LoVo (cell line): Measurements from ENCODE around the gene SUN3.
A peak's percentile ranks its signal among the peaks of the same experiment; 100 is the strongest.
"Not testable (repeated sequence)": the region's sequence is repeated elsewhere in the genome, so short reads cannot be mapped to it uniquely, and the experiment has no call there.

ENCODE experiments used
- DNase-seq: peaks from one replicate; pipeline ENCODE4 v3.0.0-alpha.2; 2016; ENCODE audit warnings: low spot score

Gene SUN3

DNA sequence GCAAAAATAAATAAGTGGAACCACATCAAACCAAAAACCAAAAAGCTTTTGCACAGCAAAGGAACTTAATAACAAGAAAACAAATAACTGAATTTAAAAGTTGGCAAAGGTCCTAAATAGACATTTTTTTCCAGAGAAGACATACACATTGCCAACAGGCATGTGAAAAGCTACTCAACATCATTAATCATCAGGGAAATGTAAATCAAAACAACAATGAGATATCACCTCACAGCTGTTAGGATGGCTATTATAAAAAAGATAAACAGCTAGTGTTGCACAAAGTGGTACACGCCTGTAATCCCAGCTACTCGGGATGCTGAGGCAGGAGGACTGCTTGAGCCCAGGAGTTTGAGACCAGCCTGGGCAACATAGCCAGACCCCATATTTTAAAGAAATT is 2.2 kb upstream of the SUN3 start:
- DNase-seq, result no peak

DNA sequence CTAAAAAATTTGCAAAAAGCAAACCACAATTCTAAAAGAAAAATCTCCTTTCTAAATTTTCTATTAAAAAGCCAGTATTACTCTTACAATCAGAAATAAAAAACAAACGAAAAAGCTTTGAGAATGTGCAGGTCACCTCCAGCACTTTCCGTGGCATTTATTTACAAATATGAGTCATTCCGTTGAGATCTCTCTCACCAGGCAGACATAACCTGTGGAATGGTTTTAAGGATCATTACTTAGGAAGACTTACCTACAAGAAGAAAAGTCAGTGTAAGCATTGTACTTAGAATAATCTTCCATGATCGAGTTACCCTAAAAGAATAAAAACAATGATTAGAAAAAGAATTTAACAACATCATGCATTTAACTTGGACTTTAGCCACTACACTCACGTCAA is 3.3 kb downstream of the SUN3 start:
- DNase-seq, result peak; percentile 29

DNA sequence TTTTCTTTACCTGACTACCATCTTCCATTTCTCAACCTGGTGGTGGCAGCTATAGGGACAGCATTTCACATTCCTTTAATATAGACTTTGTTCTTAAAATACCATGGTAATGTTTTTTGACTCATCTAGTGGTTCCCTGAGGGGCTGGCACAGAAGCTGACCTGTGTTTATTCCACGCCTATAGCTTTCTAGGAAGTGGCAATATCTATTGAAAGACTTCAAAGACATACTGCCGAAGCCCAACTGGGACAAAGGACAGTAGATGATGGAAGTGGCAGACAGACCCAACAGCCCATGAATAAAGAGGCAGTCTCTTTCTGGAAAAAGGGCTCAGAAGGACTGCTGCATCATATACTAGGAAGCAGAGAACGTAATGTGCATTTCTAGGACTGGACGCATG is 11.2 kb downstream of the SUN3 start:
- DNase-seq, result no peak

DNA sequence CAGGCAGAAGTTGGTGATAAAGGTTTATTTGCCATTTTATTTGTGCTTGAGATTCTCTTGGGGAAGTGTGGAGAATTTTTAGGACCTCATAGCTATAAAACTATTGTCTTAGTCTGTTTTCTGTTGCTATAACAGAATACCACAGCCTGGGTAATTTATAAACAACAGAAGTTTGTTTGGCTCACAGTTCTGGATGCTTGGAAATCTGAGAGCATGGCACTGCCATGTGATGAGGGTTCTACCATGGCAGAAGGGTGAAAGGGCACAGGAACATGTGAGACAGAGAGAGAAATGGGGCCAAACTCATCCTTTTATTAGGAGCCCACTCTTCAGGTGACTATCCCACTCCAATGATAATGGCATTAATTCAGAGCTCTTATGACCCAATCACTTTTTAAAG is 12.3 kb downstream of the SUN3 start:
- DNase-seq, result no peak

DNA sequence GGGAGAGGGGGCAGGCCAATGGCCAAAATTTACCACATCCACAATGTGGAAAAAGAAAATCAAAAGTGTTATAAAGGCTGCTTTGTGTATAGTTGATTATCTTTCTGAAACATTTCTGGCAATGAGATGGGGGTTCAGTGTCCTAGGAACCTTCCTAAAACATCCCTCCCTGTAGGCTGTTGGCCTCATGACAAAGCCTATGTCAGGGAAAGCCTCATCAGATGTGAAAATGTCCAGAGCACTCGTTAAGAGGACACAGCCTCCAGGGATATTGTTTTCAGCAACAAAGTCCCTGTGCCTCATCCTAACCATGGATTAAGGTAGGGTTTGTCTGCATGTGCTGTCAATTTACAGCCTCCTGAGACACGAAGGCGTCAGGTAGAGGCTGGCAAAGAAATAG is 17.0 kb downstream of the SUN3 start:
- no peak for DNase-seq

DNA sequence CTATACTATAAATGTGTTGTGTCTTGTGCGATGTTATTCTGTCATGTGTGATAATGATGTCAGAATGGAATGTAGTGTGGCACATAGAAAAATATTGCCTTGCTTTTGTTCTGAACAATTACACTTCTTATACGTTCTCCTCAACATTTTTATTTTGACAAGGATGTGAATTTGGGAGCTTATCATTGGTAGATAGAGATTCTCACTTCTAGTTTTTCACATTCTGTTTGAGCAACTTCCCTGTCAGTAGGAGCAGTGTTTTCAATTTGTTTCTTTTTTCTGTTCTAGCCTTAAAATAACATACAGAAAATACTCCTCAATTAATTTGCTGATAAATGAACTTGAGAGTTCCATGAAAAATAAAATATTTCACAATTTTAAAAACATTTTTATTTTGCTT is 17.6 kb downstream of the SUN3 start:
- DNase-seq, result no peak

DNA sequence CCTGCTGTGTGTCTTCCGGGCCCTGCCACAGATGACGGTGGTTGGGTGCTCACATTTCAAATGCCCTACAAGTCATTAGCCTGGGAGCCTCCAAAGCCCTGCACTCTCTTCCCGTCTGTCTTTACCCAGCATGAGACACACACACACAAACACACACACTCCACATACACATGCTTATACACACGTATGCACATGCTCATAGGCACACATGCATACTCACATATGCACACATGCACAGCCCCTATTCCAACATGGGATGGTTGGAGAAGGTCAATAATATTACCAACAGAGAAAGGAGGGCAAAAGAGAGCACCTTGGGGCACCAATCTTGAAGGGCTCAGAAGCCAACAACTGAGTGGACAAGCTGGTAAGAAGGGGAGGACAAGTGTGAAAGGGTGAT is 19.0 kb downstream of the SUN3 start:
- DNase-seq, result no peak

DNA sequence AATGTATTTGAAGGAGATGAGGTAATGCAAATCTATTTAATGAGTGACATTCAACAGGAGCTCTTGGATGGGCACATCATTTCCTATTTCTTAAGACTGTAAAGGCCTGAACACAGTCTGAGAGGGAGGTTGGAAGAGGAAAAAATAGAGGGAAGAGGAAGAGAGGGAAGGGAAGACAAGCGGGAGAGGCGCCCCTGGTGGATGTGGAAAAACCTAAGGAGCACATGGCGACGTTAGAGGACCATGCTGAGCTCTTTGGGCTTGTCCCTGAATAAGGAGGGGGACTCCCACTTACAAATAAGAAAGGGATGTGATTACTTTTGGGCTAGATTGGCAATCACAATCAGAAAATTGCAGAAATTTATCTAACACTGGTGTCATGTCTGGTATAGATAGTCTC is 19.6 kb downstream of the SUN3 start:
- DNase-seq, result no peak

DNA sequence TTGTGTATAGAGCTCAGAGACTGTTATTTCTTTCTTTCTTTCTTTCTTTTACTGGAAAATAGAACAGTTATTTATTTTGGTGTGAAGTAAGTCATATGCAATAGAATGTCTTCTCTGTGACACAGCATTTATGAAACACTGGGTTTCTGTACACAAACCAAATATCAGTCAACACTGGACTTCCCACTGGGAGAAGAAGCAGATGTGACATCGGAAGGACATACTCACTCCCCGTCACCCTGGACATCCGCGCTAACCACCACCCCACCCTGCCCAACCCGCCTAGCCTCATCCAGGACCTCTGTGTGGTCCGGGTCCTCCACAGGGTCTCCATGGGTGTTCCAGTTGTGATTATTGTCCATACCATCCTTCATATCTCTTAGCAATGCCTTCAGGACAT is 22.0 kb downstream of the SUN3 start:
- no peak for DNase-seq

DNA sequence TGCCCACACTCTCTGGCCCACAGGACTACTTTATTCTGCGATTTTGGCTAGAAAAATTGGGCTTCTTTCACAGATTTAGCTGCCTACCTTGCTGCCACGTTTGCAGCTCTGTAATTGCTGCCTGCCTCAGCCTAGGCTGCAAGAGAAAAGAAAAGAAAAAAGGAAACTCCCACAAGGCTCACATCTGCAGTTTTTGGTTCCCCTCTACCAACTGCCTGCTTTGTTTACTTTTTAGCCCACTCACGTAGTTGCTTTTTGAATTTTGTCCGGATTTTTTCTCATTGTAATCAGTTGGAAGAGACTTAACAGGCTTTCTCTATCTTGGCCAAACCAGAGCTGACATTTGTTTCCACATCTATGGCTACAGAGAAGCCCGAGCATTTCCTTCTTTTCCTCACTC is 24.3 kb downstream of the SUN3 start:
- DNase-seq, result no peak

DNA sequence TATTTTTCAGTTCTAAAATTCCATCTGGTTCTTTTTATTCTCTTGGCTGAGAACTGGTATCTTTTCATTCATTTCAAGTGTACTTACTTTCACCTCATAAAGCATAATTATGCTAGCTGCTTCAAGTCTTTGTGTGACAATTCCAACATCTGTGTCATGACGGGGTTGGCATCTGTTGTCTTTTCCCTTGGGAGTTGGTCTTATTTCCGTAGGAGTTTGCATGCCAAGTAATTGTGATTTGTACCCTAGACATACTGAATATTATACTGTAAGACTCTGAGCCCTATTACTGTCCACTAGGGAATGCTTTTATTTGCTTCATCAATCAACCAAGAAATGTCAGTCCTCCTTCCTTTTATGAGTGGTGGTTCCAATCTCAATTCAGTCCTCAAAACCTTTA is 24.9 kb downstream of the SUN3 start:
- DNase-seq, result no peak

DNA sequence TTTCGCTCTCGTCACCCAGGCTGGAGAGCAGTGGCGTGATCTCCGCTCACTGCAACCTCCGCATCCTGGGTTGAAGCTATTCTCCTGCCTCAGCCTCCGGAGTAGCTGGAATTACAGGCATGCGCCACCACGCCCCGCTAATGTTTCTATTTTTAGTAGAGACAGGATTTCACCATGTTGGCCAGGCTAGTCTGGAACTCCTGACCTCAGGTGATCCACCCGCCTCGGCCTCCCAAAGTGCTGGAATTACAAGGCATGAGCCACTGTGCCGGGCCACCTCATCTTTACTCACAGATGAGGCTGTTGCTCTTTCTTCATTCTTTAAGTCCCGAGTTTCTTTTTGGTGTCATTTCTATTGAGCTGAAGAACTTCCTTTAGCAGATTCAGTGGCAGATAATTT is 28.7 kb downstream of the SUN3 start:
- peak; percentile 18 for DNase-seq

DNA sequence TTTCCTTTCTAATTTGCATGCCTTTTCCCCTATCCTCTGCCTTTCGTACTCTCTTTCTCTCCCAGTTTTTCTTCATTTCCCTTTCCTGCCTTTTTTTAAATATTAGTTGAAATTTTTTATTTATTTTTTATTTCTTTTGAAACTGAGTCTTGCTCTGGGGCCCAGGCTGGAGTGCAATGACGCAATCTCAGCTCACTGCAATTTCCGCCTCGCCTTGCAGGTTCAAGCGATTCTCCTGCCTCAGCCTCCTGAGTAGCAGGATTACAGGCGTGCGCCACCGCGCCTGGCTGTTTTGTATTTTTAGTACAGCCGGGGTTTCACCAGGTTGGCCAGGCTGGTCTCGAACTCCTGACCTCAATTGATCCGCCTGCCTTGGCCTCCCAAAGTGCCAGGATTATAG is 29.5 kb downstream of the SUN3 start:
- no peak for DNase-seq

DNA sequence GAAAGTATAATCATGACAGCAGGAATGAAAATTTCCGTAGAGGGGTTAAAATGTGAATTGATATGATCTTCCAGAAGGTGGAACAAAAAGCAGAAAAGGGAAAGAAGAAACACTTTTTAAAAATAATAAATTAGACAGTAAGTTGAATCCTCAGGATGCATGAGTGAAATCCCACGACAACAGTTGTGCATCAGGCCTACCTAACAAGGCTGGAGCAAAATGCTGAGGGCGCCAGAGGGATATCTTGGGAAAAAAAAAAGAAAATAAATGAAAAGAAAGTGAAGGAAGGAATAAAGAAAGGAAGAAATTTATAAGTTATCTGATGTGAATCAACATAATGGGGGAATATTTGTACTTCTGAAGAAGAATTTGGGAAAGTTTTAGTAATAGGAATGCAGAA is 36.5 kb downstream of the SUN3 start:
- no peak for DNase-seq

DNA sequence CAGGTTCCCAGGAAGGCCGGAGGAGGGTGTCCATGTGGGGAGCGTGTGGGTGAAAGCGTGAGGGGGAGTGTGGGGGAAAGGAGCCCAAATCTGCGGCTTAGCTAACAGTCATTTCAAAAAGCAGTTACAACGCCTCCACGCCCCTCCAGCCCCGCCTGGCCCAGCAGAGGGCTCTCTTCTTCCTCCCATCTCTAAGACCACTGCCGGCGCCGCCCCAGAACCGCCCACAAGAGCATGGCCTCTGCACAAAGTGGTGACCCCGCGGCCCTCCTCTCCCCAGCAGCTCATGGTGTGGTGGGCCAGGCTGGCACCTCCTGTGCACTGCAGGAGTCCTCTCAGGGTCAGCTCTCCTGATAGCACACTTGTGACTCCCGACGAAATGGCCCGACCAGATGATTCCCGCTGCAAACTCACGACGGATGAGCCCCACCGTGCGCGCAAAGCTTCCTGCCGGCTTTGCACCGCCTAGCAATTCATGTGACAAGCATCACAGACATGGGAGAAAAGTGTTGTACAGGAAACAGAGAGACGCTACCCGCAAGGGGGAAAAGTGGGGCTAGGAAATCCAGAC is 37.1 kb downstream of the SUN3 start:
- peak; percentile 57 for DNase-seq

DNA sequence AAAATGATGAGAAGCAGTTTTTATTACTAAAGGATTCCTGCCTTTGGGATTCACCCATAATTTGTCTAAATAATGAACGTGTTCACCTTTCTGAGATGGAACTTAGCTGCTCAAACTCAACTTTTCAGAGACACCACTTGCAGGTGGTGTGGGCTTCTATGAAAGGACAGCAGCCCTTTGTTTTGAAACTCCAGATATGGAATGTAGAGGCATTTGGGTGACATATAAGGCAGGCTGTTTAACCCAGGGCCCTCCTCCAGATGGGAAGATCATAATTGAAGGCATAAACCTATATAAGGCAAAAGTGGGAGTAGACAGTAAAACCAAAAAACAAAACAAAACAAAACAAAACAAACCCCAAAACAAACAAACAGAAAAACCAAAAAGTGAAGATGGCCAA is 37.6 kb downstream of the SUN3 start:
- no peak for DNase-seq

DNA sequence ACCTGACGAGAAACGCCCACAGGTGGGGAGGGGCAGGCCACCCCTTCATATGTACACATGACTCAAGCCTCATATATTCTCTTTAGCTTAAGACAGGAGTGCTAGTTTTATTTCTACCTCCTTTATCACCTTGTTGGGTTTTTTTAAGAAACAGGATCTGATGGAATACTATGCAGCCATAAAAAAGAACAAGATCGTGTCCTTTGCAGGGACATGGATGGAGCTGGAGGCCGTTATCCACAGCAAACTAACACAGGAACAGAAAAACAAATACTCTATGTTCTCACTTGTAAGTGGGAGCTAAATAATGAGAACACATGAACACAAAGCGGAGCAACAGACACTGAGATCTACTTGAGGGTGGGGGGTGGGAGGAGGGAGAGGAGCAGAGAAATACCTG is 38.3 kb downstream of the SUN3 start:
- no peak for DNase-seq

DNA sequence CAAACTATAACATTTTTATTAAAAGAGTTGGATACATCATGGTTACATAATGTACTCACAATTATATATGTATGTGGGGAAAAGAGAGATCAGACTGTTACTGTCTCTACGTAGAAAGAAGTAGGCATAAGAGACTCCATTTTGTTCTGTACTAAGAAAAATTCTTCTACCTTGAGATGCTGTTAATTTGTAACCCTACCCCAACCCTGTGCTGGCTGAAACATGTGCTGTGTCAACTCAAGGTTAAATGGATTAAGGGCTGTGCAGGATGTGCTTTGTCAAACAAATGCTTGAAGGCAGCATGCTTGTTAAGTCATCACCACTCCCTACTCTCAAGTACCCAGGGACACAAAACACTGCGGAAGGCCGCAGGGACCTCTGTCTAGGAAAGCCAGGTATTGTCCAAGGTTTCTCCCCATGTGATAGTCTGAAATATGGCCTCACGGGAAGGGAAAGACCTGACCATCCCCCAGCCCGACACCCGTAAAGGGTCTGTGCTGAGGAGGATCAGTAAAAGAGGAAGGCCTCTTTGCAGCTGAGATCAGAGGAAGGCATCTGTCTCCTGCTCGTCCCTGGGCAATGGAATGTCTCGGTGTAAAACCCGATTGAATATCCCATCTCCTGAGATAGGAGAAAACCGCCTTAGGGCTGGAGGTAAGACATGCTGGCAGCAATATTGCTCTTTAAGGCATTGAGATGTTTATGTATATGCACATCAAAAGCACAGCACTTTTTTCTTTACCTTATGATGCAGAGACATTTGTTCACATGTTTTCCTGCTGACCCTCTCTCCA is 39.1 kb downstream of the SUN3 start:
- DNase-seq, result not testable (repeated sequence)

DNA sequence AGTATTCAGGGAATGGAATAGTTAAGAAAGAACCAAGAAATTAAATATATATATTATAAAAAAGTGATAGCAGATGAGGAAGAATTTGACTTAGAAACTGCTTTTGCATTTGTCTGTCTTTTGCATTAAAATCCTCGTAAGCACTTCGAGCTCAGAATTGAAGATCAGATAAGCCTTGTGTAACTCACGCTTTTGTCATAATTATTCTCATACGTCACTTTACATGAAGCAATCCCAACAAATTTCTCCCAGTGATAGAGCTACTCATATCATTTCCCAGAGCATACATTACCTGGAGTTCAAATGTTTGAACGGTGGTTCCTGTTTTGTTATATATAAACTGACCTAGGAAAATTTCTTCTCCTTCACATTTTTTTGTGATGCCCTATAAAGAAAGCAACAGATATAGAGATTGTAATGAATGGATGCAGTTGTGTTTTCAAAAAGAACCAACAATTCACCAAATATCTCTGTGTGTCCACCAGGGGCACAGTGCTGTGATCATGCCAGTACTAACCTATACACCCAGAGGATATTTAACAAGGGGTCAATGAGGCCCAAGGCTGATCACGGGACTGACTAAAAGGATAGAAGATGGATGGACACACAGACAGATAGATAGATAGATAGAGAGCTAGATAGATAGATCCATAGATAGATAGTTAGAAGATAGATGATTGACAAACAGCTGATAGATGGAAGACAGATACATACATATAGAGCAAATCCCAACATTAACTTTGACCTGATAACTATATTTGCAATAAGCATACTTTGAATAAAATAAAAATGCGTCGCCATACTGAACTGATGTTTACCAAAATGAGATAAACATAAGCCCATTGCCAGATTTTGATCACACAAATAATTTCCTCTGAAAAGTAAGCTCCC is 40.2 kb downstream of the SUN3 start:
- no peak for DNase-seq

DNA sequence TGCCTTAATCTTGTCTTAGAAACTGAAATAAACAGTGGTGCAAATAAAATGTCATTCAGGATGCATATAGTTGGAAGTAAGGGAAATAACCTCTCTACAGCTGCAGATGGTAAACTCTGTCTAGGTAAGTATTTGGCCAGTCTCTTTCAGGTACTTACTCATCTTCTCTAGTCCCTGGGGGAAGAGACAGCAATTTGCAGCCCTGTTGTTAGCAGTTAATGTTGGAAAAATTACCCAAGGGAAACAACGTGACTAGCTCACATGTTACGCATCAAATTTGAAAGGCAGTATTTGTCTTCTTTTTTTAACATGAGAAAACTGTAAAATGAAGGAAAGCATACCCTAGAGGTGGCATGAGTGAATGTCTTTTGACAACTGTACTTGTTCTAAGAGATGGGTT is 46.3 kb downstream of the SUN3 start:
- DNase-seq, result no peak

DNA sequence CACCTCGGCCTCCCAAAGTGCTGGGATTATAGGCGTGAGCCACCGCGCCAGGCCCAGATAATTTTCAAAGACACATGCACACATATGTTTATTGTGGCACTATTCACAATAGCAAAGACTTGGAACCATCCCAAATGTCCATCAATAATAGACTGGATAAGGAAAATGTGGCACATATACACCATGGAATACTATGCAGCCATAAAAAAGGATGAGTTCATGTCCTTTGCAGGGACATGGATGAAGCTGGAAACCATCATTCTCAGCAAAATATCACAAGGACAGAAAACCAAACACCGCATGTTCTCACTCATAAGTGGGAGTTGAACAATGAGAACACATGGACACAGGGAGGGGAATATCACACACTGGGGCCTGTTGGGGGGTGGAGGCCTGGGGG is 48.3 kb downstream of the SUN3 start:
- DNase-seq, result not testable (repeated sequence)

DNA sequence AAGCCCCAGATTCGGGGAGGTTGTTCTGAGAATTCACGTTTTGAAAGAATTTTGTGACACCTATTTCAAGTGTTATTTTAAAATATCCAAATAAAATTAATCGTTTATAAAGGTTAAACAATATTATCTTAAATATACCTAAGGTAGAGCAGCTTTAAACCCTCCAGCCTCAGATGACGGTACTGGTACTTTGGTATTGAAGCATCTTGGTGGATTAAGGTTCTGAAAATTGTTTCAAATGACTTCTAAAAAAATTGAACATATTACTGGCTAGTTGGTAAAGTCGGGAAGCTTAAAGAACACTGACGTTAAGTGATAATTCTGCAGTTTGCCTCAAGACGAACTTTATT is 49.1 kb downstream of the SUN3 start:
- no peak for DNase-seq

DNA sequence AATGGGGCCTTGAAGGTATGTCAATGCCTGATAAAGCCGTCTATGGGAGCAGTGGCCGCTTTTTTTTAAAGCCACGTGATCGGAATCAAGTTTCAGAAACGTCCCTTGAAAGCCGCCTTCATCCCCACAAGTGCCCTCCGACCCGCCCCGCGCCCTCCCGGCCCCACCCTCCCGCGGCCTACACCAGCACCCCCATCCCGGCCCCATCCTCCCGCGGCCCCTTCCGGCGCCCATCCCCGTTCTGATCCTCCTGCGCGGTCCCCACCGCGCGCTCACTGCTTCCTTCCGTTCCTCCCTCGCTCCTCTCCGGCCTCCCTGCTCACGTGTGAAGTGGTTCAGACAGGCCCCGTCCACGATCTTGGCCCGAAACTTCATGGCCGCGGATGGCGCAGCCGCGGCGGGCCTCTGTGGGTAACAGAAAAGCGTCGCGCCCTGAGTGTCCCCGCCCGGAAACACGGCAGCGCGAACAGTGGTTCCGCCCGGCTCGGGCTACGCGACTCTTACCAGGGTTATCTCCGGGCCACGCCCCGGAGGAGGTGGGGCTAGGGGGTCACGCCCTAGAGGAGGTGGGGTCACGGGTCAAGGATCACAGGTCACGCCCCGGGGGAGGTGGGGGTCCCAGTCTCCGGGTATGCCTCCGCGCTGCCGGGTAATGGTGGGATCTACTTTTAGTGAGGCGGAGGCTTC is 49.6 kb downstream of the SUN3 start, which contains the start of gene HUS1:
Gene HUS1, minus strand, starts transcription at position 471 of the 687 bp plus-strand sequence. Its CDS starts 96 bp downstream, at position 375.
- peak; percentile 95 for DNase-seq
